AG04450 (cell line): ENCODE measurements around the gene STK17A. TPM values are rescaled to one million over a fixed set of nuclear protein-coding genes. Genes with fewer than 3 reads are reported as not detected.
A peak's percentile ranks its signal among the peaks of the same experiment; 100 is the strongest.

Source experiments
- CTCF ChIA-PET: fragments of 300-600, 350-600 bp; formaldehyde crosslinking; extraction: SDS; loops from one replicate; lab custom pipeline; 2022; ENCODE audit warnings: antibody characterized with exemption, inconsistent platforms; lab: Charles Lee
- POLR2A ChIA-PET: fragments of 350-600 bp; formaldehyde crosslinking; extraction: SDS; loops from one replicate; lab custom pipeline; 2021; ENCODE audit warnings: antibody characterized with exemption, inconsistent platforms; lab: Yijun Ruan, JAX
- DNase-seq: peaks from one replicate; pipeline ENCODE4 v3.0.0-alpha.2; 2011; ENCODE audit warnings: low read depth, low spot score
- H3K27ac ChIP-seq: one replicate; pipeline ENCODE4 v1.5.1; 2012; ENCODE audit warnings: low read depth, low read length, control low read depth
- H3K27me3 ChIP-seq: one replicate; pipeline ENCODE4 v1.6.0; 2012; ENCODE audit warnings: low read length; ENCODE audit not compliant: control insufficient read depth, insufficient read depth
- H3K4me3 ChIP-seq: 2 replicates; pipeline ENCODE4 v1.5.1; 2011; ENCODE audit warnings: mild to moderate bottlenecking, low read depth, low read length, control low read depth
- H3K9me3 ChIP-seq: 2 replicates; pipeline ENCODE4 v1.5.1; 2012; ENCODE audit warnings: low read length; ENCODE audit not compliant: control insufficient read depth, insufficient read depth
- CTCF ChIP-seq: IDR thresholded peaks from 2 replicates; pipeline ENCODE4 v1.5.1; 2011; ENCODE audit warnings: low read depth, low read length, control low read depth, inconsistent platforms
- polyA minus RNA-seq: library from RNA; depleted of rRNA, polyadenylated mRNA; stranded (reverse); fragments of >200 nt; gene quantifications from 2 replicates; pipeline ENCODE4 v1.2.3, GENCODE V29; 2011; rRNA and poly(A)+ RNA removed
- polyA plus RNA-seq: library from polyadenylated mRNA; depleted of rRNA; stranded (reverse); fragments of >200 nt; gene quantifications from 2 replicates; pipeline ENCODE4 v1.2.3, GENCODE V29; 2011; rRNA removed

Gene STK17A
- polyA plus RNA-seq (29.5 and 39.7 TPM in 2 replicates), polyA minus RNA-seq (9.3 and 15.2 TPM in 2 replicates)

GRCh38 chr7:43582503-43583423, at the start of gene STK17A:
STK17A (plus strand) TSS chr7:43583108; CDS start chr7:43583244, 136 bp downstream.
- H3K27ac ChIP-seq: peak within 1 kb of the TSS; percentile 82
- peak; percentile 99 for TF ChIP-seq CTCF
- ChIA-PET POLR2A (interaction anchor here (0.6 to 1.7 kb wide), 23 partner anchors 10 to 668 kb away, joined by 3 to 56 read pairs (median 5); partner anchors contain the start of genes COA1 and MRPS24), CTCF (interaction anchor here (0.5 to 8.3 kb wide), 100 partner anchors 8 to 658 kb away, joined by 3 to 456 read pairs (median 6); partner anchors contain the start of genes BLVRA, COA1, MRPL32 and PSMA2)
- peak within 1 kb of the TSS; percentile 90 for H3K4me3 ChIP-seq
- peak; percentile 79 for DNase-seq
- no peaks in the 10 kb centered on the region; the same call in 1 of the 2 replicates for H3K9me3 ChIP-seq
- H3K27me3 ChIP-seq: no peaks in the 10 kb centered on the region

- POLR2A ChIA-PET: no interaction called here
- peak; percentile 45 for DNase-seq
- 0 out of 2 replicates have a peak, but pooled peaks have one; percentile 35 for TF ChIP-seq CTCF
- CTCF ChIA-PET: no interaction called here
- Histone ChIP-seq H3K4me3 (no peak overlapping the region; the same call in 1 of the 2 replicates), H3K27ac (no peak overlapping the region), H3K27me3 (peaks cover 10% of the 10 kb centered on the region), H3K9me3 (no peaks in the 10 kb centered on the region)
These were observed 49.0 kb upstream of the STK17A start for GRCh38 chr7:43533801-43534479.

- ChIA-PET CTCF (no interaction called here), POLR2A (no interaction called here)
- no peak for DNase-seq
- Histone ChIP-seq H3K27ac (no peak overlapping the region), H3K27me3 (peaks cover 9% of the 10 kb centered on the region), H3K9me3 (no peaks in the 10 kb centered on the region), H3K4me3 (no peak overlapping the region)
- TF ChIP-seq CTCF: no peak
These were observed 47.9 kb upstream of the STK17A start for GRCh38 chr7:43535031-43535451.

- DNase-seq: peak; percentile 84
- POLR2A ChIA-PET: interaction anchor here (1.3 kb wide), 1 partner anchor 37 kb away, joined by 6 read pairs; no protein-coding TSS in a partner anchor
- Histone ChIP-seq H3K9me3 (no peaks in the 10 kb centered on the region), H3K4me3 (no peak overlapping the region), H3K27me3 (peaks cover 14% of the 10 kb centered on the region), H3K27ac (peak overlapping the region; percentile 22)
- TF ChIP-seq CTCF: no peak
- CTCF ChIA-PET: interaction anchor here (1.2 to 1.5 kb wide), 2 partner anchors 45 to 47 kb away, joined by 3 to 7 read pairs; partner anchors contain the start of gene STK17A
These were observed 46.9 kb upstream of the STK17A start for GRCh38 chr7:43535810-43536585.
